ENCODE results near the gene ZNF26. TPM values are rescaled to one million over a fixed set of nuclear protein-coding genes. Genes with fewer than 3 reads are reported as not detected.
A peak's percentile ranks its signal among the peaks of the same experiment; 100 is the strongest.

ZNF26 gene
- polyA plus RNA-seq, 1 of the 3 experiments (the other 2 are of a cell fraction) = 7.3 TPM

- peak; percentile 25; the same call in 1 of the 2 replicates for TF ChIP-seq POLR2AphosphoS5 (IDR thresholded peaks at IDR 0.05; ENCODE audit: low read depth, low read length)
- TF ChIP-seq, protein P1, sequence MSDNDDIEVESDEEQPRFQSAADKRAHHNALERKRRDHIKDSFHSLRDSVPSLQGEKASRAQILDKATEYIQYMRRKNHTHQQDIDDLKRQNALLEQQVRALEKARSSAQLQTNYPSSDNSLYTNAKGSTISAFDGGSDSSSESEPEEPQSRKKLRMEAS (IDR thresholded peaks at IDR 0.05; ENCODE audit: low read depth) = no peak
- no peak overlapping the region for H3K4me2 ChIP-seq
- H3K79me2 ChIP-seq (ENCODE audit: insufficient read depth) = no peaks in the 10 kb centered on the region
- ChIA-PET POLR2A (interaction anchor here (1.3 kb wide), 1 partner anchor 22 kb away, joined by 4 read pairs; no protein-coding TSS in a partner anchor), CTCF (interaction anchor here (1.0 to 1.2 kb wide), 2 partner anchors 11 to 15 kb away, joined by 3 to 4 read pairs; no protein-coding TSS in a partner anchor)
- H3K36me3 ChIP-seq (replicated peaks in 1 of 2; ENCODE audit: control insufficient read depth in 1 of 2, insufficient read depth in 2 of 2, low read length in 1 of 2) = peaks cover 36 to 93% of the 10 kb centered on the region in 2 experiments
- H3K4me3 ChIP-seq (ENCODE audit: low read depth in 2 of 2, low read length in 1 of 2) = peak overlapping the region in 1 of 2 experiments; percentile 27; a peak in 1 of 4 replicates
- WGBS (ENCODE audit: low lambda C conversion rate) = 81% methylated on average over 8 of the region's 8 CpGs
- H3K9me3 ChIP-seq = peaks cover 87% of the 10 kb centered on the region
- no peak overlapping the region for H3K27ac ChIP-seq (ENCODE audit: low read depth in 2 of 2, low read length in 1 of 2)
- H3K9ac ChIP-seq = no peak overlapping the region
- H3K27me3 ChIP-seq (ENCODE audit: insufficient read depth) = no peaks in the 10 kb centered on the region
- peaks cover 35% of the 10 kb centered on the region for H3F3A ChIP-seq (replicated peaks; ENCODE audit: insufficient read depth)
- no peaks in the 10 kb centered on the region for H3K4me1 ChIP-seq (ENCODE audit: control insufficient read depth in 1 of 2, insufficient read depth in 2 of 2, low read depth in 1 of 2, low read length in 1 of 2)
- H2AFZ ChIP-seq (ENCODE audit: low read depth) = no peak overlapping the region
- no peaks in the 10 kb centered on the region for H3K9me2 ChIP-seq
- no peaks in the 10 kb centered on the region for H4K20me1 ChIP-seq (ENCODE audit: insufficient read depth)
- no peak for DNase-seq
These were observed 72.3 kb downstream of the ZNF26 start for GRCh38 chr12:133058203-133059113.

- ChIA-PET CTCF (no interaction called here), POLR2A (no interaction called here)
- no peak overlapping the region for H2AFZ ChIP-seq (ENCODE audit: low read depth)
- H3K27ac ChIP-seq (ENCODE audit: low read depth in 2 of 2, low read length in 1 of 2) = no peak overlapping the region
- no peaks in the 10 kb centered on the region for H3K9me2 ChIP-seq
- no peak overlapping the region; a peak in 1 of 4 replicates for H3K4me3 ChIP-seq (ENCODE audit: low read depth in 2 of 2, low read length in 1 of 2)
- peaks cover 28% of the 10 kb centered on the region for H3F3A ChIP-seq (replicated peaks; ENCODE audit: insufficient read depth)
- DNase-seq = no peak
- H3K9me3 ChIP-seq = peaks cover 77% of the 10 kb centered on the region
- no peaks in the 10 kb centered on the region for H3K27me3 ChIP-seq (ENCODE audit: insufficient read depth)
- no peak overlapping the region for H3K9ac ChIP-seq
- no peak overlapping the region for H3K4me2 ChIP-seq
- no peak for TF ChIP-seq GABPA (IDR thresholded peaks at IDR 0.05; ENCODE audit: low read depth)
- no peak for TF ChIP-seq CHD2 (IDR thresholded peaks at IDR 0.05; ENCODE audit: low read length, partially characterized antibody)
- TF ChIP-seq FOXJ3 (CRISPR knock-in tag; IDR thresholded peaks at IDR 0.05) = no peak
- TF ChIP-seq MXI1 (IDR thresholded peaks at IDR 0.05; ENCODE audit: low read depth, low read length) = no peak
- TF ChIP-seq POLR2AphosphoS5 (IDR thresholded peaks at IDR 0.05; ENCODE audit: low read depth, low read length) = no peak
- TF ChIP-seq GATA2 (CRISPR knock-in tag; IDR thresholded peaks at IDR 0.05) = no peak
- no peak for TF ChIP-seq PBX3 (IDR thresholded peaks at IDR 0.05)
- TF ChIP-seq, protein P2, sequence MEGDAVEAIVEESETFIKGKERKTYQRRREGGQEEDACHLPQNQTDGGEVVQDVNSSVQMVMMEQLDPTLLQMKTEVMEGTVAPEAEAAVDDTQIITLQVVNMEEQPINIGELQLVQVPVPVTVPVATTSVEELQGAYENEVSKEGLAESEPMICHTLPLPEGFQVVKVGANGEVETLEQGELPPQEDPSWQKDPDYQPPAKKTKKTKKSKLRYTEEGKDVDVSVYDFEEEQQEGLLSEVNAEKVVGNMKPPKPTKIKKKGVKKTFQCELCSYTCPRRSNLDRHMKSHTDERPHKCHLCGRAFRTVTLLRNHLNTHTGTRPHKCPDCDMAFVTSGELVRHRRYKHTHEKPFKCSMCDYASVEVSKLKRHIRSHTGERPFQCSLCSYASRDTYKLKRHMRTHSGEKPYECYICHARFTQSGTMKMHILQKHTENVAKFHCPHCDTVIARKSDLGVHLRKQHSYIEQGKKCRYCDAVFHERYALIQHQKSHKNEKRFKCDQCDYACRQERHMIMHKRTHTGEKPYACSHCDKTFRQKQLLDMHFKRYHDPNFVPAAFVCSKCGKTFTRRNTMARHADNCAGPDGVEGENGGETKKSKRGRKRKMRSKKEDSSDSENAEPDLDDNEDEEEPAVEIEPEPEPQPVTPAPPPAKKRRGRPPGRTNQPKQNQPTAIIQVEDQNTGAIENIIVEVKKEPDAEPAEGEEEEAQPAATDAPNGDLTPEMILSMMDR (IDR thresholded peaks at IDR 0.05) = no peak
- no peak for TF ChIP-seq SIN3A (IDR thresholded peaks at IDR 0.05; ENCODE audit: borderline replicate concordance, low read depth, low read length)
- TF ChIP-seq RCOR1 (IDR thresholded peaks at IDR 0.05; ENCODE audit: low read length) = no peak
- TF ChIP-seq, protein P3, sequence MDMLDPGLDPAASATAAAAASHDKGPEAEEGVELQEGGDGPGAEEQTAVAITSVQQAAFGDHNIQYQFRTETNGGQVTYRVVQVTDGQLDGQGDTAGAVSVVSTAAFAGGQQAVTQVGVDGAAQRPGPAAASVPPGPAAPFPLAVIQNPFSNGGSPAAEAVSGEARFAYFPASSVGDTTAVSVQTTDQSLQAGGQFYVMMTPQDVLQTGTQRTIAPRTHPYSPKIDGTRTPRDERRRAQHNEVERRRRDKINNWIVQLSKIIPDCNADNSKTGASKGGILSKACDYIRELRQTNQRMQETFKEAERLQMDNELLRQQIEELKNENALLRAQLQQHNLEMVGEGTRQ (IDR thresholded peaks at IDR 0.05; ENCODE audit: borderline replicate concordance, low read depth, low read length) = no peak
- no peak for TF ChIP-seq TCF12 (IDR thresholded peaks at IDR 0.05)
- no peaks in the 10 kb centered on the region for H4K20me1 ChIP-seq (ENCODE audit: insufficient read depth)
- H3K79me2 ChIP-seq (ENCODE audit: insufficient read depth) = no peaks in the 10 kb centered on the region
- peaks cover 12 to 59% of the 10 kb centered on the region in 2 experiments for H3K36me3 ChIP-seq (replicated peaks in 1 of 2; ENCODE audit: control insufficient read depth in 1 of 2, insufficient read depth in 2 of 2, low read length in 1 of 2)
- no peaks in the 10 kb centered on the region for H3K4me1 ChIP-seq (ENCODE audit: control insufficient read depth in 1 of 2, insufficient read depth in 2 of 2, low read depth in 1 of 2, low read length in 1 of 2)
- WGBS (ENCODE audit: low lambda C conversion rate) = 80% methylated on average over 1 of the region's 1 CpG
These were observed 75.8 kb downstream of the ZNF26 start for GRCh38 chr12:133061954-133062353.

All from SK-N-SH (cell line).